GM21737 (cell line): ENCODE results near the gene MTG2.

Source experiments
- ATAC-seq: cut with Tn5 transposase; IDR thresholded peaks from one replicate; pipeline ENCODE4 v1.9.1; 2021; ENCODE audit warnings: mild to moderate bottlenecking, moderate library complexity; ENCODE audit not compliant: unreplicated experiment

The MTG2 gene

GRCh38 chr20:62182469-62183425 is at the start of gene MTG2:
MTG2 (plus strand) TSS chr20:62183028; CDS start chr20:62193421, 10,393 bp downstream.
- peak; percentile 86 for ATAC-seq

- no peak for ATAC-seq
Observed at GRCh38 chr20:62133051-62133845, 49.6 kb upstream of the MTG2 start.

GRCh38 chr20:62133864-62134263 is 49.0 kb upstream of the MTG2 start:
- no peak for ATAC-seq

- ATAC-seq: no peak
Observed at GRCh38 chr20:62134735-62135231, 48.0 kb upstream of the MTG2 start.

DNA sequence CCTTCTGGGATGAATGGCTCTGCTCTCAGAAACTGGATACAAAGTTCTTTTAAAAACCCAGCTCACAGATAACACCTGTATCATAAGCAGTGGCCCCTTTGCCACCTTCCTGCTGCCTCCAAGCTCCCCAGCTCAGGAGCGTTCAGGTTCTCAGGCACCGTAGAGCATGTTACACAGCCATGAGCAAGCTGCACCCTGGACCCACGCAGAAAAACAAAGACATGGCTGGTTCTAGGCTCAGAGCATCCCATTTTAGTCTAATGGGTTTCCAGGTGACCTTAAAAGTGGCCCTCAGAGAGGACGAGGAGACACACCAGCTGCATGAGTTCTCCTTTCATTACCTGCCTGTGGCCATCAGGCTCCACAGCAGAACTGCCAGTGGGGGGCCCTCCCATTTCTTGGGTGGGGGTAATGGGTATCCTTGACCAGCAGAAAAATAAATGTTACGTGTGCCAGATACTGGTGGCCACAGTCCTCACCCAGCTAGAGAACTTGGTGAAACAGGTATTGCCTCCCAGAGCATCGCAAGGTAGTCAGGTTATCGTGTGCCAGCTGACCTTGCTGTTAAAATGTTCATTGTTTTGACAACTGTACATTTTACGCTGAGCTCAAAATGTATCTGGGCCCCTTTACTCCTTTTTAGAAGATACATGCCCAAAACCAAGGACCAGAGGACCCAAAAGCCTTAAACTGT is 47.1 kb upstream of the MTG2 start:
- no peak for ATAC-seq

- ATAC-seq: no peak
Observed at GRCh38 chr20:62136283-62137091, 46.3 kb upstream of the MTG2 start.

- ATAC-seq: no peak
Observed at GRCh38 chr20:62137092-62137384, 45.8 kb upstream of the MTG2 start.

DNA sequence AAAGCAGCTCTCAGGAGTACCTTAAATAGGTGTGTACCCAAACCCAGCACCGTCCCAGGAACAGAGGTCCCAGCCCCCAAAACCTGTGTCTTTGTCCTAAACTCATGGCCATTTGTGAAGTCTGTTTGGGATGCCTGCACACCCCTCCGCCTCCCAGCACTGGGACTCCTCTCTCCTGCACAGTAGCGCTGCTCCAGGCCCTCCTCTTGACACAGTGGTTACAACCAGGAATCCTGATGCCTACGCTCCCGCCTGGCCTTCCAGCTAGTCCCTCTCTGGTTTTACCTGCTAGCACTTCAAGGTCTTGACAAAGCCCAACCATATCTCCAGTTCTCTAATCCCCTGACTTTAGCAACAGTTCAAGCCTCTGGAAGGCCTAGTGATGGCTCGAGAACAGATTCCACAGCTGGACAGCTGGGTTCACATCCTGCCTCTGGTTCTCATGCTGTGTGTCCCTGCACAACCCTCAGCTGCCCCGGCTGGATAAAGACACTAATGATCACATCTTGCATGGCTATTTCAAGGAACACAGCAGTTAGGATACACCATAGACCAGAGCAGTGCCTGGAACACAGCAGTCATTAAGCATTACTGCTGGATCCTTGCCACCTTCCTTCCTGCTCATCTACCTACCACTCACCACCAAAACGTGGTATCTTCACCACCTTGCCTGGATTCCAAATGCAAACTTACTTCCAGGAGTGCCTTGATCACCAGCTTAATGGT is 45.2 kb upstream of the MTG2 start:
- ATAC-seq: no peak

GRCh38 chr20:62138204-62138543 is 44.7 kb upstream of the MTG2 start:
- no peak for ATAC-seq

- no peak for ATAC-seq
Observed at GRCh38 chr20:62138912-62139311, 43.9 kb upstream of the MTG2 start.

DNA sequence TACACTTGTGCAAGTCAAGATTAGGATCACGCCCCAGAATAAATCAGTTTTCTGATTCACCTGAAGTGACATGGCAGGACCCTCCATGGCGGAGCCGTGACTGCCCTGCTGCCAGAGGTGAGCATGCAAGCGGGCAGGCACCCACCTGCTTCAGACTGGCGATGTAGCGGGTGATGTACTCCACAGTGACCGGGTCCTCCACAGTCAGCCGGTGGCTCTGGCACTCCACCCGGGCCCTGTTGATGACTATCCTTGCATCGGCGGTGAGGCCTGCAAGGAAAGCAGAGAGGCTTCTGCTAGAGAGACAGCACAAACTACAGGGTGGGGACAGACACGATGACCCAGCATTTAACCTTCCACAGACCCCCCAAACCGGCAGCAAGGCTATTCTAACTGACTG is 43.2 kb upstream of the MTG2 start:
- ATAC-seq: no peak

DNA sequence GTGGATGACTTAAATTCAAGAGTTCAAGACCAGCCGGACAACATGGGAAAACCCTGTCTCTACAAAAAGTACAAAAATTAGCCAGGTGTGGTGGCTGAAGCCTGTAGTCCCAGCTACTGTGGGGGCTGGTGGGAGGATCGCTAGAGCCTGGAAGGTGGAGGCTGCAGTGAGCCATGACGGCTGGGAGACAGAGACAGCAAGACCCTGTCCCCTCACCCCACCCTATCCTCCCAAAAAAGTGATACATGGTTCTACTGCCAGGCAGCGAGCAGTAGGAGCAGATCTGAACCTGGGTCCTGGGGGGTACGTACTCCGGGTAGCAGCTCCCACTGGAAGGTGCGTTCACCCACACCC is 41.8 kb upstream of the MTG2 start:
- ATAC-seq: no peak

- ATAC-seq: no peak
Observed at GRCh38 chr20:62141397-62142251, 41.2 kb upstream of the MTG2 start.

DNA sequence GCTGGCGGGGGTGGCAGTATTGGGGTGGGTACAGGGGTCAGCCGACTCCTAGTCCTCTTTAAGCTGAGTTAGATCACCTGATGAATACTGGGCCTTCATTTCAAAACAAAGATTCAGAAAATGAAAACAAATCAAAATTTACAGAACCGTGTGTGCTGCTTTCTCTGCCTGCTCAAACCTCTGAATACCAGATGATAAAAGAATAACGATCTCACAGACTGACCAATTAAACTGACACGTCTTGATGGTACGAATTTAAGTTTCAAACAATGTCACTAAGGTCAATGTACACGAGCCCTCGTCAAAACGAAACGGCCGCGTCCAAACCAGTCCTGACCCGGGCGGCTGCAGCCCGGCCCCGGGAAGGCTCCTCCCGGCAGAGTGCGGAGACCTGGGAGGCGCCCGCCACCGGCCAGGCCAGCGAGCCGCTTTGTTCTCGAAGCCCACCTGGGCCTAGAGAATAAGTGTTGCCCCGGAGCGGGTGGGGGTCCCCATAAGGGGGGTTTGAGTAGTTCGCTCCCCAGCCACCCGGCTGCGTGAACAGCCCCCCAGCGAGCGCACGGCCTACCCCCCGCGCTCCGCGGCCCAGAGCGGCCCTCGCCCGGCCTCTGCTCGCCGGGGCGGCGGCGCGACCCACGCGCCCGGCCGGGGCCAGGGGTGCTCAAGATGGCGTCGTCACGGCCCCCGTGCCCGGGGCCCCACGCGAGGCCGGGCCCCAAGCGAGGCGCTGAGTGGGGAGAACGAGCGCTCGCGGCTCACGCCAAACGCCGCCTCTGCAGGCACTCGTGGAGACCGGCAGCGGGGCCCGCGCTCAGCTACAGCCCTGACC is 40.4 kb upstream of the MTG2 start:
- no peak for ATAC-seq

- ATAC-seq: peak; percentile 69
Observed at GRCh38 chr20:62143081-62143956, 39.5 kb upstream of the MTG2 start, which contains the start of the genes PSMA7 and SS18L1. PSMA7 (minus strand) TSS chr20:62143394; CDS start chr20:62143303, 91 bp downstream. SS18L1 (plus strand) TSS chr20:62143769; CDS start chr20:62143821, 52 bp downstream.

- ATAC-seq: peak; percentile 34
Observed at GRCh38 chr20:62143957-62144825, 38.6 kb upstream of the MTG2 start.
